ENCODE results near the gene STIM1. TPM values are rescaled to one million over a fixed set of nuclear protein-coding genes. Genes with fewer than 3 reads are reported as not detected.

STIM1 gene
- total RNA-seq, 1 experiment from 2014 or later: 15.2 TPM

DNA sequence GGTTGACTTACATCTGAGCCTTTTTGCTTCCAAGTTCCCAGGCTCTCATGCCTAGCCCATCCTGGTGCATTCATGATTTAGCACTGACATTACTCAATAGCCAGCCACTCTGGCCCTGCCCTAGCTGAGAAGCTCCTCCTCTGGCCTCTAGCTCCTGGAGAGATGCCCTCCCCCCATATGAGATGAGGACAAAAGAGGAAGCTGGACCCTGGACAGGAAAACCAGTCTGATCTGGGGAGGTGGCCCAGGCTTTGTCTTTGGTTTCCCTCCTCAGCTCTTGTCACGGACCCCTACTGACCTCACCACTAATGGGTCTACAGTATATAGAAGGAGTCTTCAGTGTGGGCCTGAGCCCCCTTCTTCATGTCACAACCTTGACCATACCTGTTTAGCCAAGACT is 17.7 kb upstream of the STIM1 start:
- no peak overlapping the region for H2BK5ac ChIP-seq (ENCODE audit: insufficient read length, low read length)
- TF ChIP-seq, protein P1, sequence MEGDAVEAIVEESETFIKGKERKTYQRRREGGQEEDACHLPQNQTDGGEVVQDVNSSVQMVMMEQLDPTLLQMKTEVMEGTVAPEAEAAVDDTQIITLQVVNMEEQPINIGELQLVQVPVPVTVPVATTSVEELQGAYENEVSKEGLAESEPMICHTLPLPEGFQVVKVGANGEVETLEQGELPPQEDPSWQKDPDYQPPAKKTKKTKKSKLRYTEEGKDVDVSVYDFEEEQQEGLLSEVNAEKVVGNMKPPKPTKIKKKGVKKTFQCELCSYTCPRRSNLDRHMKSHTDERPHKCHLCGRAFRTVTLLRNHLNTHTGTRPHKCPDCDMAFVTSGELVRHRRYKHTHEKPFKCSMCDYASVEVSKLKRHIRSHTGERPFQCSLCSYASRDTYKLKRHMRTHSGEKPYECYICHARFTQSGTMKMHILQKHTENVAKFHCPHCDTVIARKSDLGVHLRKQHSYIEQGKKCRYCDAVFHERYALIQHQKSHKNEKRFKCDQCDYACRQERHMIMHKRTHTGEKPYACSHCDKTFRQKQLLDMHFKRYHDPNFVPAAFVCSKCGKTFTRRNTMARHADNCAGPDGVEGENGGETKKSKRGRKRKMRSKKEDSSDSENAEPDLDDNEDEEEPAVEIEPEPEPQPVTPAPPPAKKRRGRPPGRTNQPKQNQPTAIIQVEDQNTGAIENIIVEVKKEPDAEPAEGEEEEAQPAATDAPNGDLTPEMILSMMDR (conservative IDR thresholded peaks at IDR 0.05): no peak
- no peak overlapping the region for H2BK20ac ChIP-seq (ENCODE audit: low read depth, low read length, poor library complexity, severe bottlenecking)
- H3K4me2 ChIP-seq (ENCODE audit: insufficient read depth, insufficient read length, low read length): no peak overlapping the region
- H4K5ac ChIP-seq (ENCODE audit: insufficient read length, low read depth, low read length): no peak overlapping the region
- no peak overlapping the region for H3K23ac ChIP-seq (ENCODE audit: insufficient read length, low read depth, low read length)
- H3K79me1 ChIP-seq (ENCODE audit: insufficient read depth, low read depth, low read length, poor library complexity, severe bottlenecking): no peaks in the 10 kb centered on the region
- no peak overlapping the region for H4K8ac ChIP-seq (replicated peaks; ENCODE audit: insufficient read length, low read depth, low read length)
- no peaks in the 10 kb centered on the region for H3K27me3 ChIP-seq (ENCODE audit: insufficient read depth, low read length)
- peaks cover 2% of the 10 kb centered on the region; the same call in 1 of the 2 replicates for H3K79me2 ChIP-seq (ENCODE audit: insufficient read depth, low read length)
- peaks cover 7% of the 10 kb centered on the region for H3K23me2 ChIP-seq (ENCODE audit: insufficient read length, low read depth, low read length, poor library complexity, severe bottlenecking)
- no peak overlapping the region for H3K4ac ChIP-seq (ENCODE audit: low read depth, low read length)
- H3K4me1 Mint-ChIP-seq: peaks cover 50 to 53% of the 10 kb centered on the region in 2 experiments
- no peak overlapping the region for H3K4me3 Mint-ChIP-seq
- no peak overlapping the region for H3T11ph ChIP-seq (ENCODE audit: low read length)
- H3K27ac Mint-ChIP-seq: no peak overlapping the region
- H3K9me3 Mint-ChIP-seq: no peaks in the 10 kb centered on the region; a peak in 1 of 5 replicates
- H3K56ac ChIP-seq (ENCODE audit: insufficient read length, low read depth, low read length): no peak overlapping the region
- no peak overlapping the region for H4K91ac ChIP-seq (ENCODE audit: insufficient read length, low read depth, low read length)
- peaks cover 9% of the 10 kb centered on the region for H3K27me3 Mint-ChIP-seq (ENCODE audit: low read depth)
- H3K18ac ChIP-seq (ENCODE audit: insufficient read length, low read depth, low read length): no peak overlapping the region
- no peak overlapping the region for H3K9ac ChIP-seq (ENCODE audit: extremely low read depth, insufficient read length, low read length)
- H2BK12ac ChIP-seq (ENCODE audit: insufficient read length, low read depth, low read length): no peak overlapping the region
- no peaks in the 10 kb centered on the region for H3K9me3 ChIP-seq (ENCODE audit: control insufficient read depth, low read depth, low read length)
- no peak overlapping the region for H2AK5ac ChIP-seq (ENCODE audit: insufficient read length, low read length)
- H3K36me3 Mint-ChIP-seq (ENCODE audit: insufficient read depth in 1 of 3, low read depth in 3 of 3): peaks cover 7 to 17% (median 11%) of the 10 kb centered on the region in 3 experiments; a peak in 5 of 7 replicates
- H2BK120ac ChIP-seq (ENCODE audit: low read depth, low read length, poor library complexity, severe bottlenecking): no peak overlapping the region
- no CpG with 5 or more reads among the region's 1 CpG for WGBS (ENCODE audit: extremely low coverage, insufficient read length, low lambda C conversion rate)
- H3K14ac ChIP-seq (ENCODE audit: insufficient read depth, low read length): no peak overlapping the region
- peaks cover 19% of the 10 kb centered on the region for H3K4me1 ChIP-seq (ENCODE audit: insufficient read depth, low read length)
- H3K27ac ChIP-seq (ENCODE audit: insufficient read length, low read depth, low read length): no peak overlapping the region
- peaks cover 4% of the 10 kb centered on the region for H4K20me1 ChIP-seq (ENCODE audit: control insufficient read depth, insufficient read depth, insufficient read length)
- no peak overlapping the region for H2AFZ ChIP-seq (ENCODE audit: low read length)
- H2BK15ac ChIP-seq (ENCODE audit: low read depth, low read length): no peak overlapping the region
- no peak for DNase-seq

Data from H9 (cell line).